Measurements from ENCODE around the gene MT1A. TPM values are rescaled to one million over a fixed set of nuclear protein-coding genes. Genes with fewer than 3 reads are reported as not detected.

The MT1A gene
- total RNA-seq, 3 donors from 2014 or later = 97.8 to 672 (median 130) TPM

DNA sequence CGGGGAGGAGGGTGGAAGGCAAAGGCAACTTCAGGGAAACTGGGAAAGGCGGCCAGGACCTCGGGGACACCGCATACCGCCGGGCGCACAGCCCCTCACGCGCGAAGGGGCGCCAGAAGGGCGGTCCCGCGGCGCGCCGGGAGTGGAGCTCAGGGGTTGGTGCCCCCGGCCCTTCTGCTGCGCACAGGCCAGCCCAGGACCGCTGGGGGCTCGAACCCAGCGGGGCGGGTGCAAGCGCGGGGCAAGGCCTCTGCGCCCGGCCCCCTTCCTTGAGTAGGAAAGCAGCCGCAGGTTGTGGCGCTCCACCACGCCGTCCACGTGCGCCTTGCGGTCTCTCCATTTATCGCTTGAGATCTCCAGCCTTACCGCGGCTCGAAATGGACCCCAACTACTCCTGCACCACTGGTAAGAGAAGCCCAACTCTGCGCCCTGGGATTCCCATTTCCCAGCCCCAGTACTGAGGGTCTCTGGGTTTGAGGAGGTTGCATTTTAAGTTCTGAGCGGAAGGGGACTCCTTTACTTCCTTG is 3.0 kb upstream of the MT1A start:
- no peaks in the 10 kb centered on the region for H3K36me3 ChIP-seq
- no peaks in the 10 kb centered on the region for H3K9me3 ChIP-seq
- intact Hi-C loops (cut with DNase I; ENCODE audit: low total_unique reads) = no loop called here
- peak overlapping the region in 2 of 3 donors; percentile 37 to 56 for H3K4me3 ChIP-seq
- H3K4me1 ChIP-seq = no peaks in the 10 kb centered on the region
- peaks cover 0 to 6% of the 10 kb centered on the region in 2 donors for H3K27me3 ChIP-seq
- no peak for DNase-seq (ENCODE audit: low spot score in 2 of 2)
- H3K27ac ChIP-seq = no peak overlapping the region
- TF ChIP-seq POLR2AphosphoS5 (IDR thresholded peaks at IDR 0.05) = no peak
- TF ChIP-seq, protein P1, sequence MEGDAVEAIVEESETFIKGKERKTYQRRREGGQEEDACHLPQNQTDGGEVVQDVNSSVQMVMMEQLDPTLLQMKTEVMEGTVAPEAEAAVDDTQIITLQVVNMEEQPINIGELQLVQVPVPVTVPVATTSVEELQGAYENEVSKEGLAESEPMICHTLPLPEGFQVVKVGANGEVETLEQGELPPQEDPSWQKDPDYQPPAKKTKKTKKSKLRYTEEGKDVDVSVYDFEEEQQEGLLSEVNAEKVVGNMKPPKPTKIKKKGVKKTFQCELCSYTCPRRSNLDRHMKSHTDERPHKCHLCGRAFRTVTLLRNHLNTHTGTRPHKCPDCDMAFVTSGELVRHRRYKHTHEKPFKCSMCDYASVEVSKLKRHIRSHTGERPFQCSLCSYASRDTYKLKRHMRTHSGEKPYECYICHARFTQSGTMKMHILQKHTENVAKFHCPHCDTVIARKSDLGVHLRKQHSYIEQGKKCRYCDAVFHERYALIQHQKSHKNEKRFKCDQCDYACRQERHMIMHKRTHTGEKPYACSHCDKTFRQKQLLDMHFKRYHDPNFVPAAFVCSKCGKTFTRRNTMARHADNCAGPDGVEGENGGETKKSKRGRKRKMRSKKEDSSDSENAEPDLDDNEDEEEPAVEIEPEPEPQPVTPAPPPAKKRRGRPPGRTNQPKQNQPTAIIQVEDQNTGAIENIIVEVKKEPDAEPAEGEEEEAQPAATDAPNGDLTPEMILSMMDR (IDR thresholded peaks at IDR 0.05) = no peak
- TF ChIP-seq POLR2A (IDR thresholded peaks at IDR 0.05) = no peak

DNA sequence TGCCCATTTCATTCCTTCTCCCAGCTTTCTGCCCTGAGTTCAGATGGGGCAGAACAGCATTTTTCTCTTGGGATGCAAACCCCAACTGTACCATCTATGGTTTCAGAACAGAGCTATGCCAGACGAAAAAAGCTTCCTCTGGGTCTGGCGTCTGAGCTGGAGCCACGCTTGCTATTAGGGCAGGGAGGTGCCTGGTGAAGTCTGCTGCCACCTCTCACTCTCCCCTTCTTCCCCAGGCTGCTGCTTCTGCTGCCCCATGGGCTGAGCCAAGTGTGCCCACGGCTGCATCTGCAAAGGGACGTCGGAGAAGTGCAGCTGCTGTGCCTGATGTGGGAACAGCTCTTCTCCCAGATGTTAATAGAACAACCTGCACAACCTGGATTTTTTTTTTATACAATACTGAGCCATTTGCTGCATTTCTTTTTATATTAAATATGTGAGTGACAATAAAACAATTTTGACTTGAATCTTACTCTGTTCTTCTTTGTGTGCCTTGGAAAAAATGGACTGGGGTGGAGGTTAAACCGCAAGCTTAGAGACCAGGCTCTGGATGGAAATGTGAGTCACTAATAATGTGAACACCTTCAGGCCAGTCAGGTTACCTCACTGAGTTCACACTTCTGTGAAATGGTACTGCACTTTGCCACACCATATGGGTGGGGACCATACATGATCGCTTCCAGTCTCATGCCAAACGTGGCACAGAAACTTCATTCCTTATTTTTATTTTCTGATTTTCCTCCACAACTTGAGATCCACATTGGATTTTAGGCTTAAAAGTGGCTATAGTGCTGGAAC is 1.7 kb upstream of the MT1A start:
- H3K9me3 ChIP-seq = no peaks in the 10 kb centered on the region
- intact Hi-C loops (cut with DNase I; ENCODE audit: low total_unique reads) = no loop called here
- no peak for DNase-seq (ENCODE audit: low spot score in 2 of 2)
- TF ChIP-seq POLR2A (IDR thresholded peaks at IDR 0.05) (no peak), POLR2AphosphoS5 (IDR thresholded peaks at IDR 0.05) (no peak)
- TF ChIP-seq, protein P1 (IDR thresholded peaks at IDR 0.05) = no peak
- no peak overlapping the region for H3K27ac ChIP-seq
- no peaks in the 10 kb centered on the region for H3K36me3 ChIP-seq
- H3K4me1 ChIP-seq = no peaks in the 10 kb centered on the region
- no peak overlapping the region for H3K4me3 ChIP-seq
- H3K27me3 ChIP-seq = peaks cover 0 to 6% of the 10 kb centered on the region in 2 donors

DNA sequence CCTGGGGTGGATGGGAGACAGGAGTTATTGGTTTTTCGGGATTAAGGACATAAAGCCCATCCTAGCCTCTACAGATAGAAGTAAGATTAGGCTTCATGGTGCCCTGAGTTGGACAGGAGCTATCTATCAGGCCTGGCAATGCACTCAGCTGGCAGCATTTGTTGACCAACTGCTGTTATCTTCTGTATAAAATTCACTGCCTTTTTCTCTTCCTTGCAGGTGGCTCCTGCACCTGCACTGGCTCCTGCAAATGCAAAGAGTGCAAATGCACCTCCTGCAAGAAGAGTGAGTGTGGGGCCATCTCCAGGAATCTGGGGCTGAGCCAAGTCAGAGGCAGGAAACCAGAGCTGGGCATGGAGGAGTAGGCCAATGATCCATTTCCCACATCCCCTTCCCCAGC is 579 bp downstream of the MT1A start:
- Histone ChIP-seq H3K36me3 (no peaks in the 10 kb centered on the region), H3K4me3 (peak overlapping the region in 1 of 3 donors; percentile 70), H3K27me3 (peaks cover 0 to 6% of the 10 kb centered on the region in 2 donors), H3K9me3 (no peaks in the 10 kb centered on the region), H3K4me1 (no peaks in the 10 kb centered on the region), H3K27ac (peak overlapping the region in 1 of 2 donors; percentile 87)
- intact Hi-C loops (cut with DNase I; ENCODE audit: low total_unique reads) = no loop called here
- TF ChIP-seq POLR2A (IDR thresholded peaks at IDR 0.05) (no peak), POLR2AphosphoS5 (IDR thresholded peaks at IDR 0.05) (no peak)
- TF ChIP-seq, protein P1 (IDR thresholded peaks at IDR 0.05) = no peak
- no peak for DNase-seq (ENCODE audit: low spot score in 2 of 2)

DNA sequence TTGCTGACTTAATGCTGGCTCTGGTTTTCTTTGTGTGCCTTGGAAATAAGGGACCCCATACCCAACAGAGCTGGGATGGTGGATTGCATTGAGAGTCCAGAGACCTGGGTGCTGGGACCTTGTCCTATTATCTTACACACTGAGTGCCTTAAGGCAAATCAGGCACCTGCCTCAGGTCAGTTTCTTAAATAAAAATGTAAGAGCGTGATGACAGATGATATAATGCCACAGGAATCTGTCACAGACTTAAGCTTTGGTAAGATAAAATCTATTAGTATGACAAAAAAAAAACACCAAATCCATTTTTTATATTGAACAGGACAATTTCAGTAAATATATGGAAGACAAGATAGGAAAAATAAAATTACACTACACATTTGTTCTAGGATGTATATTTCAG is 1.6 kb downstream of the MT1A start:
- DNase-seq (ENCODE audit: low spot score in 2 of 2) = no peak
- H3K27me3 ChIP-seq = peaks cover 0 to 6% of the 10 kb centered on the region in 2 donors
- H3K9me3 ChIP-seq = no peaks in the 10 kb centered on the region
- H3K4me3 ChIP-seq = no peak overlapping the region
- TF ChIP-seq, protein P1 (IDR thresholded peaks at IDR 0.05) = no peak
- TF ChIP-seq POLR2A (IDR thresholded peaks at IDR 0.05) (no peak), POLR2AphosphoS5 (IDR thresholded peaks at IDR 0.05) (no peak)
- intact Hi-C loops (cut with DNase I; ENCODE audit: low total_unique reads) = no loop called here
- H3K27ac ChIP-seq = no peak overlapping the region
- H3K4me1 ChIP-seq = no peaks in the 10 kb centered on the region
- no peaks in the 10 kb centered on the region for H3K36me3 ChIP-seq

DNA sequence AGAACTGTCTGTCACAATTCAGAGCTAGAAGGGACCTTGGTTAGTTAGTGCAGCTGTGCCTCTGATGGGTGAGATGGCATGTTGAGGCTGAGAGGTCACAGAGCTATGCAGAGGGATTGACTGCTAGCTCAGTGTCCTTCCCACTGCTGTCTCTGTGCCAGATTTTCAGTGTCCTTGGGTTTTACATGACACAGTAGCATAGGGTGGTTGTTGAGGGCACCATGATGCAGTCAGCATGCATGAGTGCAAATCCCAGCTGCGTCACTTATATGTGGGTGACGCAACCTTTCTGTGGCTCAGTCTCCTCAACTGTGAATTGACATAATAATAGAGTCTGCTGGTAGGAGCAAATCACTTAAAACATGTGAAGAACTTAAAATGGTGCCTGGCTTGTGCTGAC is 2.7 kb downstream of the MT1A start:
- peak overlapping the region in 1 of 2 donors; percentile 1 for H3K27ac ChIP-seq
- H3K4me1 ChIP-seq = no peaks in the 10 kb centered on the region
- no peaks in the 10 kb centered on the region for H3K9me3 ChIP-seq
- H3K27me3 ChIP-seq = peaks cover 0 to 6% of the 10 kb centered on the region in 2 donors
- no peaks in the 10 kb centered on the region for H3K36me3 ChIP-seq
- intact Hi-C loops (cut with DNase I; ENCODE audit: low total_unique reads) = no loop called here
- no peak for DNase-seq (ENCODE audit: low spot score in 2 of 2)
- TF ChIP-seq POLR2AphosphoS5 (IDR thresholded peaks at IDR 0.05) (no peak), POLR2A (IDR thresholded peaks at IDR 0.05) (no peak)
- TF ChIP-seq, protein P1 (IDR thresholded peaks at IDR 0.05) = no peak
- no peak overlapping the region for H3K4me3 ChIP-seq

Measured in breast epithelium (tissue), 4 donors.